SK-N-SH (cell line): ENCODE data around the gene BSCL2. TPM values are rescaled to one million over a fixed set of nuclear protein-coding genes. Genes with fewer than 3 reads are reported as not detected.

ENCODE experiments used
- CTCF ChIA-PET: fragments of 300-600, 350-600 bp; formaldehyde crosslinking; extraction: SDS; loops from one replicate; lab custom pipeline; 2021; lab: Yijun Ruan, JAX
- POLR2A ChIA-PET: fragments of 350-600 bp; sonication (Branson Sonifier 250); formaldehyde crosslinking; extraction: SDS; loops from one replicate; lab custom pipeline; 2020; ENCODE audit warnings: antibody characterized with exemption, inconsistent platforms; lab: Yijun Ruan, JAX
- DNase-seq: peaks from one replicate; pipeline ENCODE4 v3.0.0; 2012
- H2AFZ ChIP-seq: fragments of 200-600 bp; sonication (generic); 2 replicates; pipeline ENCODE4 v1.8.1; 2016; ENCODE audit warnings: antibody characterized with exemption, mild to moderate bottlenecking, low read depth
- H3F3A ChIP-seq: fragments of 200-600 bp; sonication (generic); replicated peaks from 2 replicates; pipeline ENCODE3; 2016; ENCODE audit warnings: antibody characterized with exemption, mild to moderate bottlenecking; ENCODE audit not compliant: insufficient read depth
- H3K27ac ChIP-seq, 2 experiments: fragments of 200-500 bp in 1 of 2; fragments of 200-600 bp in 1 of 2; sonication (Bioruptor generic) in 1 of 2; sonication (generic), shearing (Covaris generic) in 1 of 2; 2 replicates each; pipeline versions ENCODE4 v1.5.1 to v1.6.1; 2014 to 2016; ENCODE audit warnings: low read depth in 2 of 2, inconsistent platforms in 1 of 2, low read length in 1 of 2, mild to moderate bottlenecking in 1 of 2, mixed read lengths in 1 of 2
- H3K27me3 ChIP-seq: fragments of 200-600 bp; sonication (generic), shearing (Covaris generic); 2 replicates; pipeline ENCODE4 v1.6.1; 2016; ENCODE audit warnings: mixed run types; ENCODE audit not compliant: insufficient read depth
- H3K36me3 ChIP-seq, 2 experiments: fragments of 200-500 bp in 1 of 2; fragments of 200-600 bp in 1 of 2; sonication (Bioruptor generic) in 1 of 2; sonication (generic) in 1 of 2; replicated peaks in 1 of 2; 2 replicates each; pipeline versions ENCODE3 to v1.5.1; 2014 to 2016; ENCODE audit warnings: low read length in 1 of 2, mild to moderate bottlenecking in 1 of 2; ENCODE audit not compliant: insufficient read depth in 2 of 2, control insufficient read depth in 1 of 2
- H3K4me1 ChIP-seq, 2 experiments: fragments of 200-500 bp in 1 of 2; fragments of 200-600 bp in 1 of 2; sonication (Bioruptor generic) in 1 of 2; sonication (generic), shearing (Covaris generic) in 1 of 2; 2 replicates each; pipeline versions ENCODE4 v1.5.1 to v1.6.1; 2014 to 2016; ENCODE audit warnings: low read depth in 1 of 2, low read length in 1 of 2, mixed run types in 1 of 2; ENCODE audit not compliant: insufficient read depth in 2 of 2, control insufficient read depth in 1 of 2
- H3K4me2 ChIP-seq: fragments of 200-600 bp; sonication (generic), shearing (Covaris generic); 2 replicates; pipeline ENCODE4 v1.6.1; 2017; ENCODE audit warnings: mixed run types
- H3K4me3 ChIP-seq, 2 experiments: fragments of 200-500 bp in 1 of 2; fragments of 200-600 bp in 1 of 2; sonication (Bioruptor generic) in 1 of 2; sonication (generic), shearing (Covaris generic) in 1 of 2; 2 replicates each; pipeline versions ENCODE4 v1.5.1 to v1.8.1; 2014 to 2016; ENCODE audit warnings: low read depth in 2 of 2, inconsistent platforms in 1 of 2, low read length in 1 of 2, mild to moderate bottlenecking in 1 of 2, mixed read lengths in 1 of 2, moderate library complexity in 1 of 2
- H3K79me2 ChIP-seq: fragments of 200-600 bp; sonication (generic); 2 replicates; pipeline ENCODE4 v1.8.1; 2017; ENCODE audit warnings: mild to moderate bottlenecking; ENCODE audit not compliant: insufficient read depth
- H3K9ac ChIP-seq: fragments of 200-600 bp; sonication (generic); 2 replicates; pipeline ENCODE4 v1.6.1; 2017; ENCODE audit warnings: mixed run types
- H3K9me2 ChIP-seq: fragments of 200-600 bp; sonication (generic); 2 replicates; pipeline ENCODE4 v1.6.1; 2017; ENCODE audit warnings: mixed run types
- H3K9me3 ChIP-seq: fragments of 200-600 bp; sonication (generic); 2 replicates; pipeline ENCODE4 v1.6.1; 2017; ENCODE audit warnings: mixed run types, mild to moderate bottlenecking, moderate library complexity
- H4K20me1 ChIP-seq: fragments of 200-600 bp; sonication (generic); 2 replicates; pipeline ENCODE4 v1.6.1; 2017; ENCODE audit warnings: mild to moderate bottlenecking, mixed run types; ENCODE audit not compliant: insufficient read depth
- ELF1 ChIP-seq: IDR thresholded peaks from 2 replicates; pipeline ENCODE4 v1.4.0; 2012
- EZH2phosphoT487 ChIP-seq: fragments of 200-600 bp; sonication (generic); IDR thresholded peaks from 2 replicates; pipeline ENCODE4 v1.6.1; 2017; ENCODE audit warnings: low read depth, mixed run types, mild to moderate bottlenecking, antibody characterized with exemption, moderate library complexity, borderline replicate concordance
- FOSL2 ChIP-seq: IDR thresholded peaks from 2 replicates; pipeline ENCODE4 v1.4.0; 2012; ENCODE audit warnings: low read depth, mild to moderate bottlenecking, moderate library complexity, borderline replicate concordance
- GATA2 ChIP-seq: sonication (generic); formaldehyde crosslinking; IDR thresholded peaks from 2 replicates; pipeline ENCODE4 v1.5.0; 2020; ENCODE audit warnings: mild to moderate bottlenecking, missing genetic modification reagents
- MAX ChIP-seq: IDR thresholded peaks from 2 replicates; pipeline ENCODE4 v1.4.0; 2012; ENCODE audit warnings: low read depth
- MEF2A ChIP-seq: IDR thresholded peaks from 2 replicates; pipeline ENCODE4 v1.4.0; 2012; ENCODE audit warnings: low read depth, borderline replicate concordance
- MXI1 ChIP-seq: IDR thresholded peaks from 2 replicates; pipeline ENCODE4 v1.6.1; 2012; ENCODE audit warnings: mild to moderate bottlenecking, low read depth, low read length, improper control_type of control experiment
- NFIC ChIP-seq: IDR thresholded peaks from 2 replicates; pipeline ENCODE4 v1.4.0; 2012; ENCODE audit warnings: borderline replicate concordance
- PBX3 ChIP-seq: IDR thresholded peaks from 2 replicates; pipeline ENCODE4; 2012
- RAD21 ChIP-seq: IDR thresholded peaks from 2 replicates; pipeline ENCODE4 v1.6.1; 2012; ENCODE audit warnings: mild to moderate bottlenecking, low read length
- SMC3 ChIP-seq: IDR thresholded peaks from 2 replicates; pipeline ENCODE4 v1.6.1; 2012; ENCODE audit warnings: low read depth, low read length, improper control_type of control experiment
- TCF12 ChIP-seq: IDR thresholded peaks from 2 replicates; pipeline ENCODE4 v1.4.0; 2012
- TEAD4 ChIP-seq: IDR thresholded peaks from 2 replicates; pipeline ENCODE4 v1.4.0; 2012; ENCODE audit warnings: mild to moderate bottlenecking, borderline replicate concordance; ENCODE audit not compliant: insufficient read depth
- USF1 ChIP-seq: IDR thresholded peaks from 2 replicates; pipeline ENCODE4 v1.4.0; 2012; ENCODE audit warnings: low read depth, borderline replicate concordance
- USF2 ChIP-seq: fragments of 150-350 bp; IDR thresholded peaks from 2 replicates; pipeline ENCODE4 v1.6.1; 2017; ENCODE audit warnings: antibody characterized with exemption, low read length, low read depth, borderline replicate concordance
- WGBS: methylation state at CpG from one replicate; pipeline ENCODE4 v1.1.6; 2017; ENCODE audit warnings: low lambda C conversion rate; 5-methylcytosine and 5-hydroxymethylcytosine counted together
- polyA plus RNA-seq, 3 experiments: library from polyadenylated mRNA; depleted of rRNA; stranded (reverse); fragments of >200 nt; gene quantifications; 2 replicates each; pipeline ENCODE4 v1.2.3, GENCODE V29; 2012

The BSCL2 gene
- polyA plus RNA-seq, 1 of the 3 experiments (the other 2 are of a cell fraction): 81.5 TPM

- WGBS: 97% methylated on average over 10 of the region's 11 CpGs
- peaks cover 7 to 16% of the 10 kb centered on the region in 2 experiments for H3K36me3 ChIP-seq
- no peaks in the 10 kb centered on the region for H3K27me3 ChIP-seq
- TF ChIP-seq GATA2 (CRISPR knock-in tag) (no peak), USF1 (no peak), MAX (no peak), FOSL2 (no peak), EZH2phosphoT487 (no peak), ELF1 (no peak), NFIC (no peak), USF2 (no peak), PBX3 (no peak), SMC3 (no peak)
- 0 out of 2 replicates have a peak, but pooled peaks cover 5% of the 10 kb centered on the region for H4K20me1 ChIP-seq
- peaks cover 7 to 13% of the 10 kb centered on the region in 2 experiments; a peak in 2 of 4 replicates for H3K4me1 ChIP-seq
- peaks cover 49% of the 10 kb centered on the region for H3K79me2 ChIP-seq
- H2AFZ ChIP-seq: no peak overlapping the region
- H3K9ac ChIP-seq: no peak overlapping the region
- peaks cover 5% of the 10 kb centered on the region for H3F3A ChIP-seq
- no peak overlapping the region for H3K4me3 ChIP-seq
- ChIA-PET POLR2A (interaction anchor here (7.3 kb wide), 1 partner anchor 15 kb away, joined by 52 read pairs; the partner anchor contains the start of genes C11orf98 and CSKMT), CTCF (interaction anchor here (0.8 to 2.4 kb wide), 2 partner anchors 55 to 58 kb away, joined by 4 to 10 read pairs; partner anchors contain the start of gene TUT1)
- no peak for DNase-seq
- no peaks in the 10 kb centered on the region for H3K9me3 ChIP-seq
- H3K9me2 ChIP-seq: no peaks in the 10 kb centered on the region
- no peak overlapping the region for H3K4me2 ChIP-seq
- no peak overlapping the region for H3K27ac ChIP-seq
Measured at GRCh38 chr11:62649486-62649885, 57.7 kb downstream of the BSCL2 start.

- H3K4me2 ChIP-seq: no peak overlapping the region
- H3K27ac ChIP-seq: no peak overlapping the region
- peaks cover 7 to 13% of the 10 kb centered on the region in 2 experiments; a peak in 2 of 4 replicates for H3K4me1 ChIP-seq
- WGBS: 84% methylated on average over 2 of the region's 11 CpGs
- H3K9me2 ChIP-seq: no peaks in the 10 kb centered on the region
- CTCF ChIA-PET: interaction anchor here (0.8 to 2.4 kb wide), 6 partner anchors 37 to 232 kb away, joined by 3 to 10 read pairs (median 4); partner anchors contain the start of genes SLC3A2 and TUT1
- H3K36me3 ChIP-seq: peaks cover 11 to 16% of the 10 kb centered on the region in 2 experiments
- peaks cover 5% of the 10 kb centered on the region for H3F3A ChIP-seq
- no peaks in the 10 kb centered on the region for H3K27me3 ChIP-seq
- H3K4me3 ChIP-seq: no peak overlapping the region
- H3K79me2 ChIP-seq: peaks cover 55% of the 10 kb centered on the region
- no peaks in the 10 kb centered on the region for H3K9me3 ChIP-seq
- H3K9ac ChIP-seq: no peak overlapping the region
- POLR2A ChIA-PET: interaction anchor here (0.7 to 7.3 kb wide), 2 partner anchors 15 to 192 kb away, joined by 3 to 52 read pairs; partner anchors contain the start of genes C11orf98 and CSKMT
- 0 out of 2 replicates have a peak, but pooled peaks cover 5% of the 10 kb centered on the region for H4K20me1 ChIP-seq
- no peak overlapping the region for H2AFZ ChIP-seq
- no peak for DNase-seq
- no peak for TF ChIP-seq TCF12
- TF ChIP-seq MXI1: no peak
- no peak for TF ChIP-seq ELF1
- no peak for TF ChIP-seq TEAD4
- TF ChIP-seq RAD21: no peak
- TF ChIP-seq MEF2A: no peak
- TF ChIP-seq, all 33 proteins: peak for 0
Measured at GRCh38 chr11:62648967-62649364, 58.3 kb downstream of the BSCL2 start.
